ENCODE data around the gene PCDHGA1.

Gene PCDHGA1

GRCh38 chr5:141524604-141525597, 194.6 kb downstream of the PCDHGA1 start:
- Histone ChIP-seq H3K36me3 (replicated peaks; ENCODE audit: insufficient read depth, low read length) (no peaks in the 10 kb centered on the region; the same call in none of the 2 replicates), H3K9ac (ENCODE audit: low read length) (no peak overlapping the region), H3K27me3 (replicated peaks; ENCODE audit: insufficient read depth, low read length) (no peaks in the 10 kb centered on the region), H3K79me2 (ENCODE audit: low read length) (0 out of 2 replicates have a peak, but pooled peaks cover 5% of the 10 kb centered on the region), H3K9me3 (replicated peaks; ENCODE audit: insufficient read depth, low read length) (no peaks in the 10 kb centered on the region), H3F3A (ENCODE audit: insufficient read depth, low read length) (peaks cover 12% of the 10 kb centered on the region), H3K27ac (ENCODE audit: low read length) (peak overlapping the region; percentile 37; the same call in 1 of the 2 replicates), H3K4me1 (ENCODE audit: low read length) (peaks cover 32% of the 10 kb centered on the region), H4K20me1 (ENCODE audit: insufficient read depth, low read length) (no peaks in the 10 kb centered on the region), H2AFZ (ENCODE audit: low read length) (no peak overlapping the region), H3K9me2 (replicated peaks; ENCODE audit: insufficient read depth, low read length) (no peaks in the 10 kb centered on the region), H3K4me3 (ENCODE audit: low read length) (no peak overlapping the region), H3K4me2 (ENCODE audit: low read depth, low read length) (peak overlapping the region; percentile 3; the same call in 1 of the 2 replicates)
- peak; percentile 73 for DNase-seq
- TF ChIP-seq, protein P1, sequence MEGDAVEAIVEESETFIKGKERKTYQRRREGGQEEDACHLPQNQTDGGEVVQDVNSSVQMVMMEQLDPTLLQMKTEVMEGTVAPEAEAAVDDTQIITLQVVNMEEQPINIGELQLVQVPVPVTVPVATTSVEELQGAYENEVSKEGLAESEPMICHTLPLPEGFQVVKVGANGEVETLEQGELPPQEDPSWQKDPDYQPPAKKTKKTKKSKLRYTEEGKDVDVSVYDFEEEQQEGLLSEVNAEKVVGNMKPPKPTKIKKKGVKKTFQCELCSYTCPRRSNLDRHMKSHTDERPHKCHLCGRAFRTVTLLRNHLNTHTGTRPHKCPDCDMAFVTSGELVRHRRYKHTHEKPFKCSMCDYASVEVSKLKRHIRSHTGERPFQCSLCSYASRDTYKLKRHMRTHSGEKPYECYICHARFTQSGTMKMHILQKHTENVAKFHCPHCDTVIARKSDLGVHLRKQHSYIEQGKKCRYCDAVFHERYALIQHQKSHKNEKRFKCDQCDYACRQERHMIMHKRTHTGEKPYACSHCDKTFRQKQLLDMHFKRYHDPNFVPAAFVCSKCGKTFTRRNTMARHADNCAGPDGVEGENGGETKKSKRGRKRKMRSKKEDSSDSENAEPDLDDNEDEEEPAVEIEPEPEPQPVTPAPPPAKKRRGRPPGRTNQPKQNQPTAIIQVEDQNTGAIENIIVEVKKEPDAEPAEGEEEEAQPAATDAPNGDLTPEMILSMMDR (IDR thresholded peaks at IDR 0.05; ENCODE audit: low read length): peak; percentile 100
- TF ChIP-seq EZH2 (optimal IDR thresholded peaks at IDR 0.05; ENCODE audit: low read depth, low read length): no peak

- Histone ChIP-seq H3K9me3 (replicated peaks; ENCODE audit: insufficient read depth, low read length) (no peaks in the 10 kb centered on the region), H3K9me2 (replicated peaks; ENCODE audit: insufficient read depth, low read length) (no peaks in the 10 kb centered on the region), H3K27ac (ENCODE audit: low read length) (peak overlapping the region; percentile 37; the same call in 1 of the 2 replicates), H3K4me3 (ENCODE audit: low read length) (no peak overlapping the region), H3K9ac (ENCODE audit: low read length) (no peak overlapping the region), H2AFZ (ENCODE audit: low read length) (no peak overlapping the region), H3K36me3 (replicated peaks; ENCODE audit: insufficient read depth, low read length) (no peaks in the 10 kb centered on the region; the same call in none of the 2 replicates), H4K20me1 (ENCODE audit: insufficient read depth, low read length) (no peaks in the 10 kb centered on the region), H3F3A (ENCODE audit: insufficient read depth, low read length) (peaks cover 12% of the 10 kb centered on the region), H3K4me2 (ENCODE audit: low read depth, low read length) (0 out of 2 replicates have a peak overlapping the region, but pooled peaks have one; percentile 3), H3K27me3 (replicated peaks; ENCODE audit: insufficient read depth, low read length) (no peaks in the 10 kb centered on the region), H3K4me1 (ENCODE audit: low read length) (peaks cover 32% of the 10 kb centered on the region), H3K79me2 (ENCODE audit: low read length) (0 out of 2 replicates have a peak, but pooled peaks cover 5% of the 10 kb centered on the region)
- no peak for TF ChIP-seq EZH2phosphoT487 (IDR thresholded peaks at IDR 0.05; ENCODE audit: low read length)
- no peak for TF ChIP-seq EZH2 (optimal IDR thresholded peaks at IDR 0.05; ENCODE audit: low read depth, low read length)
- TF ChIP-seq, protein P1 (IDR thresholded peaks at IDR 0.05; ENCODE audit: low read length): no peak
- DNase-seq: no peak
These were observed 195.3 kb downstream of the PCDHGA1 start for GRCh38 chr5:141525653-141526052.

DNA sequence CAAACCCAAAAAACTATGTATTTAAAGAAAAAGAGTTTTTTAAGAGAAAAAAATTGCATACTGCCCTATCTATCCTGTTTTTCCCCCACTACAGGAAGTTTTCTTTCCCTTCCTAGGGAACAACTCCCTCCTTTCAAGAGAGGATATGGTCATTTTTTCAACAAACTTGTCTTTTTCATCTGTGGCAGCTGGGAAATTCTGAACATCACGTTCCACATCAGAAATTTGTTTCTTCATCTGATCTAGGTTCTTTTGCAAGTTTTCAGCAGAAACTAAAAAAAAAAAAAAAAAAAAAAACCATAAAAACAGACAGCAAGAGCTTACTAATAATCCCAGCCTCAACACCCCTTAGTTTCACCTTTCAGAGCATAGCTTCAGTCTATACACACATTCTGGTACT, 197.1 kb downstream of the PCDHGA1 start:
- TF ChIP-seq EZH2 (optimal IDR thresholded peaks at IDR 0.05; ENCODE audit: low read depth, low read length) (no peak), EZH2phosphoT487 (IDR thresholded peaks at IDR 0.05; ENCODE audit: low read length) (no peak)
- TF ChIP-seq, protein P1 (IDR thresholded peaks at IDR 0.05; ENCODE audit: low read length): no peak
- Histone ChIP-seq H3K4me1 (ENCODE audit: low read length) (peaks cover 24% of the 10 kb centered on the region), H3F3A (ENCODE audit: insufficient read depth, low read length) (peaks cover 12% of the 10 kb centered on the region)

More for the DNA sequence above, 197.1 kb downstream of the PCDHGA1 start:
- H2AFZ ChIP-seq (ENCODE audit: low read length): no peak overlapping the region
- no peak overlapping the region for H3K9ac ChIP-seq (ENCODE audit: low read length)
- no peaks in the 10 kb centered on the region; the same call in none of the 2 replicates for H3K36me3 ChIP-seq (replicated peaks; ENCODE audit: insufficient read depth, low read length)
- H3K79me2 ChIP-seq (ENCODE audit: low read length): 0 out of 2 replicates have a peak, but pooled peaks cover 5% of the 10 kb centered on the region
- no peak for DNase-seq
- H3K4me3 ChIP-seq (ENCODE audit: low read length): no peak overlapping the region
- H3K4me2 ChIP-seq (ENCODE audit: low read depth, low read length): no peak overlapping the region
- no peaks in the 10 kb centered on the region for H4K20me1 ChIP-seq (ENCODE audit: insufficient read depth, low read length)
- no peaks in the 10 kb centered on the region for H3K9me3 ChIP-seq (replicated peaks; ENCODE audit: insufficient read depth, low read length)
- no peaks in the 10 kb centered on the region for H3K27me3 ChIP-seq (replicated peaks; ENCODE audit: insufficient read depth, low read length)
- no peaks in the 10 kb centered on the region for H3K9me2 ChIP-seq (replicated peaks; ENCODE audit: insufficient read depth, low read length)
- no peak overlapping the region for H3K27ac ChIP-seq (ENCODE audit: low read length)
